GM12874 (cell line): ENCODE measurements around the gene GCDH.

ENCODE experiments used
- CTCF ChIP-seq: IDR thresholded peaks from 2 replicates; pipeline ENCODE4 v1.5.1; 2011; ENCODE audit warnings: low read depth, mild to moderate bottlenecking, control low read depth, low read length, moderate library complexity; ENCODE audit not compliant: insufficient read depth

The GCDH gene

GRCh38 chr19:12943437-12944044 is 52.6 kb downstream of the GCDH start:
- no peak for TF ChIP-seq CTCF

- no peak for TF ChIP-seq CTCF
Observed at GRCh38 chr19:12944104-12944674, 53.2 kb downstream of the GCDH start.

DNA sequence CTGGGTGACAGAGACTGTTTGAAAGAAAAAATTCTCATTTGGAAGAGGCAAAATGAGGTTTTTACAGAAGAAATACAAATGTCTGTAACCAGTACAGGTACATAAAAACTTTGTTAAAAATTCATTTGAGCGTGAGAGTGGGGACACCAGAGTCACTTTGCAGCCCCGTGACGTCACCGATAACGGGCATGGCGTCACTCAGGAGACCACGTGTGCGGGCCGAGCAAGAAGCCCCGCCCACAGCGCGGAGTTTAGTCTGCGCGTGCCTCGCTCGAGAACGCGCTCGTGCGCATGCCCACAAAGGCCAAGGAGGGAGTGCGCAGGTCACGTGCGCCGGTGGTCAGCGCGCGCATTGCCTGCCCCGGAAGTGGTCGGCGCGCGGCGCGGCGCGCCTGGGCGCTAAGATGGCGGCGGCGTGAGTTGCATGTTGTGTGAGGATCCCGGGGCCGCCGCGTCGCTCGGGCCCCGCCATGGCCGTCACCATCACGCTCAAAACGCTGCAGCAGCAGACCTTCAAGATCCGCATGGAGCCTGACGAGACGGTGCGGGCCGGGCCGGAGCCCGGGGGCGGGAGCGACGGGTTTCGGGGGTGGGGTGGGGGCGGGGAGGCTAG is 54.6 kb downstream of the GCDH start, which contains the start of gene RAD23A:
Gene RAD23A, plus strand, starts transcription at position 384 of the 613 bp plus-strand sequence. Its CDS starts 87 bp downstream, at position 471.
- no peak for TF ChIP-seq CTCF

GRCh38 chr19:12946092-12946721 is 55.2 kb downstream of the GCDH start:
- no peak for TF ChIP-seq CTCF

- no peak for TF ChIP-seq CTCF
Observed at GRCh38 chr19:12946731-12947496, 56.0 kb downstream of the GCDH start.

DNA sequence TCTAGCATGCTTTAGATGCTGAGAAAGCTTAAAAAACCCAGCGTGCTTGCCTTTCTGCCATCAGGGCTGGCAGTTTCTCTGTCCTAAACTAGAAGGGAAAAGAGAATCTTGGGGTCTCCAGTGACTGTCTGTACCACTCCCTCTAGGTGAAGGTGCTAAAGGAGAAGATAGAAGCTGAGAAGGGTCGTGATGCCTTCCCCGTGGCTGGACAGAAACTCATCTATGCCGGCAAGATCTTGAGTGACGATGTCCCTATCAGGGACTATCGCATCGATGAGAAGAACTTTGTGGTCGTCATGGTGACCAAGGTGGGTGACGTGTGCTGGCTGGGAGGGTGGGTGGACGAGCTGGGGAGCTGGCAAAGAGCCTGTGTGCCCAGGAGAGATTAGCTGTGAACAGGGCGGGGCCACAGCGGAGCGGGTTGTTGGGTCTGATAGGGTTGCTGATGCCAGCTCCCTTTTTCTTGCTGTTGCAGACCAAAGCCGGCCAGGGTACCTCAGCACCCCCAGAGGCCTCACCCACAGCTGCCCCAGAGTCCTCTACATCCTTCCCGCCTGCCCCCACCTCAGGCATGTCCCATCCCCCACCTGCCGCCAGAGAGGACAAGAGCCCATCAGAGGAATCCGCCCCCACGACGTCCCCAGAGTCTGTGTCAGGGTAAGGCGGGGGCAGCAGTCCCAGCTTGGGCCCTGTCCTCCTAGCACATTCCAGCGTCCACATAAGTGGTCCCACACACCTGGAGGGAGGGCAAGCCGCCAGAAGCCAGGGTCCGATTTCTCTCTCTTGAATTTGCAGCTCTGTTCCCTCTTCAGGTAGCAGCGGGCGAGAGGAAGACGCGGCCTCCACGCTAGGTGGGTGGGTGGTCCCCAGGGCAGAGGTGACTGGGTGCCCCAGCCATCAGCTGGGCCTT is 57.0 kb downstream of the GCDH start:
- TF ChIP-seq CTCF, result no peak
